Measurements from ENCODE around the gene ISG20.
A peak's percentile ranks its signal among the peaks of the same experiment; 100 is the strongest.
"Not testable (repeated sequence)": the region's sequence is repeated elsewhere in the genome, so short reads cannot be mapped to it uniquely, and the experiment has no call there.

Gene ISG20

DNA sequence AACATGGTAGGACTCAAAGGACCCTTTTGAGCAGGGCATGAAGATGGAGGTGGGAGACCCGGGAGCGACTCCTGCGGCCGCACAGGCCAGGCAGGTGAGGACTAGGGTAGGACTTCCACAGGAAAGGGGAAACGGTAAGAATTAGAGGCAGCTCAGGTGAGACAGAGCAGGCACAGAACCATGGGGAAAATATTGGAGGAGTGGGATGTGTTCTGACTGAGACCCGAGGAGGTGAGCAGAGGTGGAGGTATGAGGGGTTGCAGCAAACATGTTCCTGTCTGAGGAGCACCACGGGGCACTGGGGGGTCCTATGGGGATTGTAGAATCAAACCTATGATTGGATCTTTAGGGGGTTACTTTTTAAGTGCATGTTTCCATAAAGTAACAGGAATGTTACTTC, 1.4 kb upstream of the ISG20 start:
- no peak for DNase-seq (ENCODE audit: low read depth)

DNA sequence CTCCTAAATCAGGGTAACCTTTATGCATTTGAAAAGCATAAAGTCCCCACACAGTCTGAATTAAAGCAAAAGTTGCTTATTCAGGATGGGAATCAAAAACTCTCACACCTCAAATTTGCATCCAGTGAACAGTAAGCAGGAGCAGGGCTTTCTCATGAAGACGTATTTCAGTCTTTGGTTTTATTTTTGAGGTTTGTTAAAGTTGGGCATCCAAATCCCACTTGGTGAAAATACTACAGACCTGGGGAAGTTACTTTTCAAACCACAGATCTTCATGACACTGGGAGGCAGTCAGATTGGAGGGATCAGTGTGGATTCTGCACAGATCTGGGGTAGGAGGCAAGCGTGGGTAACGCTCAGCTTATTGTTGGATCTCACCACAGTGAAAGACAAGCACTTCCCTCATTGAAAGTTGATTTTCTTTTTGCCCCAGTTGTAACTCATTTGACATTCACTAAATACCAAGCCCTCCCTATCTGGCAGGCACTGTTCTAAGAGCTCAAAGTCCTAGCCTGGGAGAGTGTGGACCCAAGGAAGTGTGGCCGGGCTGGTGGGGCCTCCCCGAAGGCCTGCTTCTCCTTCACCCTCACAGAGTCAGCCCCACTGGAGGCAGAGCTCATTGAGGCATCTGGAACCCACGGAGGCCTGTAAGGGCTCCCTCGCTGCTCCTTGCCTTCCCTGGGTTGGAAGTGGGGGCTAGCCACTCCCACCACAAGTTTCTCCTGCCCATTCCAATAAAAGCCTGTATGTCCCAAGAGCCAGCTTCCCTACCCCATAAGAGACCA, 783 bp upstream of the ISG20 start:
- no peak for DNase-seq (ENCODE audit: low read depth)

DNA sequence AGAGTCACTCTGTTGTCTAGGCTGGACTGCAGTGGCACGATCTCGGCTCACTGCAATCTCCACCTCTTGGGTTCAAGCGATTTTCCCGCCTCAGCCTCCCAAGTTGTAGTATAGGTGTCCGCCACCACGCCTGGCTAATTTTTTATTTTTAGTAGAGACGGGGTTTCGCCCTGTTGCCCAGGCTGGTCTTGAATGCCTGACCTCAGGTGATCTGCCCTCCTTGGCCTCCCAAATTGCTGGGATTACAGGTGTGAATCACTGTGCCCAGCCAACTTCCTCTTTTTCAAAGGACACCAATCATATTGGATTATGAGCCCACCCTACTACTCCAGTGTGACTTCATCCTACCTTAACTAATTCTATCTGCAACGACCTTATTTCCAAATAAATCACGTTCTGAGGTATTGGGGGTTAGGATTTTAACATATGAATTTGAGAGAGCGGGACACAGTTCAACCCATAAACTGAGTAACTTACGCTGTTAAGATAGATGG, 3.2 kb downstream of the ISG20 start:
- DNase-seq (ENCODE audit: low read depth) = no peak

DNA sequence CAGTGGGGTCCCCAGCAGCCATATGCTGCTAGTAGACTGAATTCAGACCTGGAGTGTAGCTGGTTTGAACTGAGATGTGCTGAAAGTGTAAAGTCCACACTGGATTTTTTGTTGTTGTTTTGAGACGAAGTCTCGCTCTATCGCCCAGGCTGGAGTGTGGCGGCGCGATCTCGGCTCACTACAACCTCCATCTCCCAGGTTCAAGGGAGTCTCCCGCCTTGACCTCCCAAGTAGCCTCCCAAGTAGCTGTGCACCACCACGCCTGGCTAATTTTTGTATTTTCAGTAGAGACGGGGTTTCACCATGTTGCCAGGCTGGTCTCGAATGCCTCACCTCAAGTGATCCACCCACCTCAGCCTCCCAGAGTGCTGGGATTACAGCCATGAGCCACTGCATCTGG, 3.7 kb downstream of the ISG20 start:
- not testable (repeated sequence) for DNase-seq (ENCODE audit: low read depth)

DNA sequence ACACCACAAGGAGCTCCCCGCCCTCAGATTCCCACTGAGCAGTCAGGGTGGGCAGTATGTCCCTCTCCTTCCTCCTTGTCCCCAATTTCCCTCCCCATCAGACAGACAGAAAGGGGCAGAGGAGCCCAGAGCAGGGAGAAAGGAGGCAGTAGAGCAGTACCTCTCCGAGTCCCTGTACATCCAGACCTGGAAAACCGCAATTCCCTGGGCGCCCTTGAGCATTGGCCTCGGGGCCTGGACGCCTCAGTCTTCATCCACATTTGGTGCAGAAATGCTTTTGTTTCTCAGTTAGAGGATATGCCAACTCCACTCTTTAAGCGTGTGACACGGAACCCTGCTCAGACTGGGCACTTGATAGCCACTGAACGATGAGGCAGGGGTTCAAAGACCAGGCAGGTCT, 5.9 kb downstream of the ISG20 start:
- no peak for DNase-seq (ENCODE audit: low read depth)

DNA sequence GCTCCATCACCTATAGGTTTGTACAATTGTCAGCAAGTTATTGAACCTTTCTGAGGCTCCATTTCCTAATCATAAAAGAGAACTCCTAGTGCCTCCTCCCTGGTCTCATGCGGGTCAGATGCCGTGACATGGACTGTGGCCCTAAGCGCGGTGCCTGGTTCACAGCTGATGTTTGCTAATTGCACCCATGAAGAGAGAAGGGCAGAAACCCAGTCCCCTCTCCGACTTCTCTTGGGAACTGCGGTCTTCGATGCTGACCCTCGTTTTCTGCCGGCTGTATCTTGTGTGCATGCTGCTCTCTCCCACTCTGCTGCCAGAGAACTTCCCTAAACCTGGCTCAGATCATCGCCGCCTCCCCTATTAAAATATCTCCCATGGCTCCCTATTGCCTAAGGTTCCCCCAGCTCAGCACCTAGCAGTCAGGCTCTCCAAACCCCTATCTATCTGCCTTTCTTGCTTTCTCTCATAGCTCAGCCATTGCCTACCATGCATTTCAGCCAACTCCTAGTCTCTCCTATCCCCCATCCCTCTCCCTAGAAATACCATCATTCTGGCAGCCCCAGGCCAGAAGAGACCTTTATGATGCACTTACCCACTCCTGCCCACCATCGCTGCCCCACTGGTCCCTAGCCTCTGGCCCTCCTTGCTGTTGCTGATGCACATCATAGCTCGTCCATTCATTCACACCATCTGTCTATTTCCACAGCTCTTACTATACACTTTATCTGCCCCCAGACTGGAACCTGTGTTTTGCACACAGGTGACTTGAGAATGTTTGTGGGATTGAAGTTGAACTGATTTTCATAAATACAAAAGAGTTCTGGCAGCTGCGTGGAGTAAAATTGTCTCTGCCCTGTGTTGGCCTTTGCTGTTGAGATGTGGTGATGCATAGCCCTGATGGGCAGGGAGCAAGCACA, 6.6 kb downstream of the ISG20 start:
- DNase-seq (ENCODE audit: low read depth) = no peak

DNA sequence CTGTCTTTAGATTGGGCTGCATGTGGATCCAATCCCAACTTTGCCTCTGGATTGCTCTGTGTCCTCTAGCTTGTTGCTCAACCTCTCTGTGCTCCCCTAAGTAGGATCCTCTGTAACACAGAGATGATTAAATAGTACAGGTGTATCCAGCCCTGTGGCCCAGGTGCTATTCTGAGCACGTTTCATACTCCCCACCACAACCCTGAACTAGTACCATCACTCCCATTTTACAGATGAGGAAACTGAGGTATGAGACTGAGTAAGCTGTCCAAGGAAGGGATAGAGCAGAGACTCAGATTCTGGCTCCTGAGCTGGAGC, 7.2 kb downstream of the ISG20 start:
- DNase-seq (ENCODE audit: low read depth) = no peak

DNA sequence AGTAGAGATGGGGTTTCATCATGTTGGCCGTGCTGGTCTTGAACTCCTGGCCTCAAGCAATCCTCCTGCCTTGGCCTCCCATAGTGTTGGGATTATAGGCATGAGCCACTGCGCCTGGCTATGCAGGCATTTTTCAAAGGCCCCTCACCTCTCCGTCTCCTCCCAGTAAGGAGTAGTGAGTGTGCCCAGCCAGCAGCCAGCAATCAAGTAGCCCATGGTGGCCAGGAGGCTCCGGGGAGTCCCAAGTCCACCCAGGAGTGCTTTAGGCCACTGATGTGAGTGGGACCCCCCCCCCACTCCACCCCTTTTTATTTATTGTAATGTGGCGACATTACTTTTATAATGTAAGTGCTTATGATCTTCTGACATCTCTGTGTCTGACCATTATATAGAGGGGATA, 8.1 kb downstream of the ISG20 start:
- no peak for DNase-seq (ENCODE audit: low read depth)

DNA sequence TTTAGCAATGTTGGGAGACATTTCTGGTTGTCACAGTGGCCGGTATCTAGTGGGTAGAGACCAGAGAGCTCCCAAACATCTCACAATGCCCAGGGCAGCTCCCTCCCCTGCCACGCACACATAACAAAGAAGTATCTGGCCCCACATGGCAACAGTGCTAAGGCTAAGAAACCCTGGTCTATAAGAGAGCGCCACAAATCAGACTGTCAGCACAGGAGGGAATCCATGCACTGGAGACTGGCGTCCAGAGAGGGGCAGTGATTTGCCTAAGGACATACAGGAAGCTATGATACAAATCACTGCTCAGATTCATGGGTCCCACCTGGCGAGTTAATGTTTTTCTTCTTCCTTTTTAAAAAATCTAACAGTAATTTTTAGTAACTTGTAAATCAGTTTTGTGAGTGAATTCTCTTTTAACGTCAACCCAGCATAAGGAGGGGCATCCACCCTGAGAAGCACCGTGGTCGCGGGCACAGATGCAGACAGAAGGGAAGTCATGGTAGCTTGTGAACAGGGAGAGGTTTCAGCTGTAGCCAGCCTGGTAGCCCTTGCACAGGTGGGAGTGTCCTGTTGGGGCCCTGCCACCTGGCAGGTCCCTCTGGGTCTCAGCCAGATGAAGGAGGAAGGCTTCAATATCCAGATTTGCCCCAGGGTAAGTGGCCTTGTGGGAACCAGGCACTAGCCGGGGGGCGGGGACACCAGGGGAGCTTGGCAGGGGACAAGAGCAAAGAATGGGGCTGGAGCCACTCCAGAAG, 8.7 kb downstream of the ISG20 start:
- no peak for DNase-seq (ENCODE audit: low read depth)

DNA sequence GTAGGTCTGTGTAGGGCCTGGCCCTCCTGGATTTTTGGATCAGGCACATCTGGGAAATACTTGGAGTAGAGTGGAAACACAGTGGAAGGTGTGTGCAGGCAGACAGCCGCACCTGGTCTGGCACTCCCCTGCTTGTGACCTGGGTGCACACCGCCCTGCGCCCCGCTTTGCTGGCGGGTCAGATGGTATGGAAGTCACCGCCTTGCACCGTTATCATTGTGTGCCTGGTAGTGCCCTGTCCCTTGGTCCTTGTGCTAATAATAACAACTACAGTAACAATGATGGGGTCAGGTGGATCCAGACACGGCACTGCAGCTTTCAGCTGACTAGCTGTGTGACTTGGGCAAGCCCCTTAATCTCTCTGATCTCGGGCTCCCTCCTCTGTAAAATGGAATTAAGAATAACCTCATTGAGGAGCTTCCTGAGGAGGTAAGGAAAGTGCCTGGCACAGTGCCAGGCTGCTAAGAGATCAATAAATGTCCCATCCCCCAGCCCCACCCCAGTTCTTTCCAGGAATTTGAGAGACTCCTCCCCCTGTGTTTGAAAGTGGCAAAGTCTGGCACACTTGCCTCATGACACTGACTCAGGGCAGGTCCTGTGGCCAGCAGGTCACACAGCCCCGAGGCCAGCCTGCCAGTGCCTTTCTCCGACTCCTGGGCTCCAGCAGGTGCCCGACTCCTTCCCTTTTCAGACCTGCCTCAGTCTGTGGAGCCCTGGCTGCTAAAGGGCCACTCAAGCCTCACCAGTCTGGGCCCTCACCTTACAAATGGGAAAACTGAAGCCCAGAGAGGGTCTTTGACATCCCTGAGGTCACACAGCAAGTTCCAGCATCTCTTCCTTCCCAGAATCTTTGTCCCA, 9.8 kb downstream of the ISG20 start:
- DNase-seq (ENCODE audit: low read depth) = no peak

DNA sequence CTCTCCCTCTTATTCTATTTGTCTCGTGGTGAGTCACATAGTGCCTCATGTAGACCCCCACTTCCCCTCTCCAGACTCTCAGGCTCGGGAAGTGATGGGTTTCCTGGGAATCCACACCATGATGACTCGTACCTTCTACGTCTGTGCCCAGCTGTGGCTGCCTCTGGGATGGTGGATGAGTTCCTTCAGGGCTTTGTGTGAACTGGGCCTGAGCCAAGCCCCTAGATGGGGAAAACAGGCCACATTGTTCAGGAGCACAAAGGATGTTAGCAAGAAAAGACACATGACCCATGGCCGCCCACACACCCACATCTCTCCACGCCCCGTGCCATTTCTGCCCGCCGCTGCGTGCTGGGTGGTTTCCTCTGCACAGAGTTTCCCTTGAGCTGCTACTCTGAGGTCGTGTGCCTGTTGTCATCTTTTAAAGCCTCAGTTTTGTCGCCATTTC, 10.5 kb downstream of the ISG20 start:
- DNase-seq (ENCODE audit: low read depth) = peak; percentile 70

DNA sequence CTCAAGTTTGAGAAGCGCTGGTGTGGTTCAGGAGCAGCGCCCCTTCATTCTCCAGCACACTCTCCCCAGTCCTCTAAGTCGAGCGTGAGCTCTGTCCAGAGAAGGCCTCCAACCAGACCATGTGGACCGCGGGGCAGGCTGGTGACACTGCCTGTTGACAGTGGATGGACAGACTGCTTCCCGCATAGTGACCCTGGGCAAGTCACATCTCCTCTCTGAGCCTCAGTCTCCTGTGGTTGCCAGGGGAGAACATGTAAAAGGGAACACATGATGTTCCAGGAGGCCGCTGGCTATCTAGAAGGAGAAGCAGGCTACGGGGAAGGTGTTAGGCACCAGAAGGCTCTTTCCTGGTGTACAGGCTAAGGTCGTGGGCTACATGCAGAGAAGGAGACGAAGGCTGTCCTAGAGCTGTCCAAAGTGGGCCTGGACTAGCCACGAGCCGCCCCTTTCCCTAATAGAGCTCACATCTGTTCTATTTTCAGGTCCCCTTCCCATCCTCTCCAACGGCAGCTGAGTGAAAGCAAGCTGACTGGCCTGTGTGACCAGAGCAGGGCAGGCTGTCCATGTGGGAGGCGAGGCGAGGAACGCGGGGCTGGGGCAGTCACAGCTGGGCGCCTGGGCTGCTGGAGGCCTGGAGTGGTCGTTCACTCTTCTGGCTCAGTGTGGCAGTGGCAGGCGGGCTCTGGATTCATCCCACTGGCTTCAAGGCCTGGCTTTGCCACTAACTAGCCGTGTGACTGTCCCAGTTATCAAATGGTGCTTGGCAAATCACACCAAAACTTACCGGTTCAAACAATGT, 11.1 kb downstream of the ISG20 start:
- DNase-seq (ENCODE audit: low read depth) = no peak

DNA sequence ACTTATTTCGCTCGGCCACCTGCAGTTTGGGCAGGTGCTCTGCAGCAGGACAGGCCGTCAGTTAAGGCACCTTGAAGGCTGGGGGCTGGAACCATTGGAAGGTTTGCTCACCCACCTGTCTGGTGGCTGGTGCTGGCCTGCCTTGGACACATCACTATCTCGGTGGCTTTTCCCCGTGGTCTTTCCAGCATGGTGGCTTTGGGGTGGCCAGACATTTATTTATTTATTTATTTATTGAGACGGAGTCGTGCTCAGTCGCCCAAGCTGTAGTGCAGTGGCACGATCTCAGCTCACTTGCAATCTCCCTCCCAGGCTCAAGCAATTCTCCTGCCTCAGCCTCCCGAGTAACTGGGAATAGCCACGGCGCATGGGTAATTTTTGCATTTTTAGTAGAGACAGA, 11.7 kb downstream of the ISG20 start:
- no peak for DNase-seq (ENCODE audit: low read depth)

DNA sequence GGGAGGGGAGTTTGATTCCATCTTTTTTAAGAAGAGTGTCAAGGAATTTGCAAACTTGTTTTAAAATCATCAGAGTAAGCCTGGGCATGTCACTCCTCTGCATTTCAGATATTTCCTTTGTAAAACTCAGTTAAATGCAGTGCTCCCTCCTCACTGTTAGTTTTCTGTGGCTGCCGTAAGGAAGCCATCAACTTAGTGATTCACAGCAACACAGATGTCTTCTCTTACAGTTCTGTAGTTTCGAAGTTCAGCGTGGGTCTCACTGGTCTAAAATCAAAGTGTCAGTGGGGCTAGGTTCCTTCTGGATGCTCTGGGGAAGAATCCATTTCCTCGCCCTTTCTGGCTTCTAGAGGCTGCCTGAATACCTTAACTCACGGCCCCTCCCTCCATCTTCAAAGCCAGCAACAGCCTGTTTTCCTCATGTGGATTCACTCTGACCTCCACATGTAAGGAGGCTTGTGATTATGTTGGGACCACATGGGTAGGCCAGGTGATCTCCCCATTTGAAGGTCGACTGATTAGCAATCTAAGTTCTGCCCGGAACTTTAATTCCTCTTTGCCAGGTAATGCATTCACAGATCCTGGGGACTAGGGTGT, 12.4 kb downstream of the ISG20 start:
- no peak for DNase-seq (ENCODE audit: low read depth)

DNA sequence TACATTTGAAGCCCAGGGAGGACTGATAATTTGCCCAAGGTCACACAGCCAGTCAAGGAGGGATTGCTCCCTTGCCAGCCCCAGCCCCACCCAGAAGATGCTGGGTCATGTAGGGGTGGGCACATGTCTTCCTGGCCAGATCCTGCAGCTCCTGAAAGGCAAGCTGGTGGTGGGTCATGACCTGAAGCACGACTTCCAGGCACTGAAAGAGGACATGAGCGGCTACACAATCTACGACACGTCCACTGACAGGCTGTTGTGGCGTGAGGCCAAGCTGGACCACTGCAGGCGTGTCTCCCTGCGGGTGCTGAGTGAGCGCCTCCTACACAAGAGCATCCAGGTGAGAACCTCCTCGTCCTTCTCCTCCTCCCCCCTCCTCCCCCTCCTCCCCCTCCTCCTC, 13.2 kb downstream of the ISG20 start:
- DNase-seq (ENCODE audit: low read depth) = no peak

DNA sequence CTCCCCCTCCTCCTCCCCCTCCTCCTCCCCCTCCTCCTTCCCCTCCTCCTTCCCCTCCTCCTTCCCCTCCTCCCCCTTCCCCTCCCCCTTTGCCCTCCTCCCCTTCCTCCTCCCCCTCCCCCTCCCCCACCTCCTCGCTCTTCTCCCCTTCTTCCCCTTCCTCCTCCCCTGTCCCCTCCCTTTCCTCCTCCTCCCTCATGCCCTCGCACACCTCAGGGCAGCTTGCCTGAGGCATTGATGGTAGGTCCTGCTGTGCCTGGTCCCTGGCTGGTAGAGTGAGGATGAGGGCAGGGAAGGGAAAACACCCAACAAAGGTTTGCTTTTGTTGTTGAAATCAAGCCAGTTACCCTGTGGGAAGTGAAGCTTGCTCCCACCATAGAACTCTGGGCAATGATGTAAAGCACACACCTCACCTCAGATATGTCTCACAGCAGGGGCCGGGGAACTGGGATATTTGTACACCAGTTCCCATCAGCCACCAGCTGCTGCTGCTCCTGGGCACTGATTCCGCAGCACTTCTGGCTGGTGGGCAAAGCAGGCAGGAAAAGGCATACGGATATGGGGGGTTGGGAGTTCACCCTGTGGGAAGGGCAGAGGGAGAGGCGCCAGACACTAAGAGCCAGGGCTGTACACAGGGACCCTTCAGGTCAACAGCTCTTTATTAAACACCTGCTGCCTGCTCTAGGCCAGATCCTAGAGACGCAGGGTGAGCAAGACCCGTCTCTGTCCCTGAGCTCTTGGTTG, 13.8 kb downstream of the ISG20 start:
- DNase-seq (ENCODE audit: low read depth) = no peak

DNA sequence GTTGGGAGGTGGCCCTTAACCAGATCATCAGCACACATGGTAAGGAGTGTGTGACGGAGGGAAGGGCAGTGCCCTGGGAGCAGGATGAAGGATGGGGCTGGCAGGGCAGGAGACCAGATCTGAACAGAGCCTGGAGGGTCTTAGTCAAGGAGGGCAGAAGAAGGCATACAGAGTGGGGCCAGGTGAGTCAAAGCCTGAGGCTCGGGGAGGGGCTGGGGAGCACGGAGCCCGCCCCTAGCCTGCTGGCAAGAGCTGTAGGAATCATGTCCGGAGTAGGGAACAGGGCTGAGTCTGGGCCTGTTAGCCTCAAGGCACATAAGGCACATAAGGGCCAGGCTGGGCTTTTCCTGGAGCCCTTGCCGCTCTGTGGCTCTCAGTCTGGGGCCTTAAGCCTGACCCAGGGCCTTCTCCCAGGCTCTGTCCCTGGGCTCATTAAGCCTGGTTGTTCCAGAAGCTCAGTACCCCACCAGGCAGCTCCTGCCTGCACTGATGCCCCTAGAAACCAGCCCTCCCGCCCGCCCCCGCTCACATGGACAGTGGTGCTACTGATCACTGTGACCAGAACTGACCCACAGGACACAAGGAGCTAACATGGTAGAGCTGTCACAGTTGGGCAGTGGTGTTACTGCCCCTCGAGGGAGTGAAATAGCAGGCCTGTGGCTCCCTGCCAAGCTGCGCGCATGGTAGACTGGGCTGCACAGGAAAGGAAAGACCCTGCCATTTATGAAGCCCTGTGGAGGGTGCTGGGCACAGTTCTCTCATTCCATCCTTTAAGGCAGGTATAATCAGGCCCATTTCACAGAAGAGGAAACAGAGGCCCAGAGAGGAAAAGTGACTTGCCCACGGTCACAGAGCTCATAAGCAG, 14.6 kb downstream of the ISG20 start:
- DNase-seq (ENCODE audit: low read depth) = no peak

DNA sequence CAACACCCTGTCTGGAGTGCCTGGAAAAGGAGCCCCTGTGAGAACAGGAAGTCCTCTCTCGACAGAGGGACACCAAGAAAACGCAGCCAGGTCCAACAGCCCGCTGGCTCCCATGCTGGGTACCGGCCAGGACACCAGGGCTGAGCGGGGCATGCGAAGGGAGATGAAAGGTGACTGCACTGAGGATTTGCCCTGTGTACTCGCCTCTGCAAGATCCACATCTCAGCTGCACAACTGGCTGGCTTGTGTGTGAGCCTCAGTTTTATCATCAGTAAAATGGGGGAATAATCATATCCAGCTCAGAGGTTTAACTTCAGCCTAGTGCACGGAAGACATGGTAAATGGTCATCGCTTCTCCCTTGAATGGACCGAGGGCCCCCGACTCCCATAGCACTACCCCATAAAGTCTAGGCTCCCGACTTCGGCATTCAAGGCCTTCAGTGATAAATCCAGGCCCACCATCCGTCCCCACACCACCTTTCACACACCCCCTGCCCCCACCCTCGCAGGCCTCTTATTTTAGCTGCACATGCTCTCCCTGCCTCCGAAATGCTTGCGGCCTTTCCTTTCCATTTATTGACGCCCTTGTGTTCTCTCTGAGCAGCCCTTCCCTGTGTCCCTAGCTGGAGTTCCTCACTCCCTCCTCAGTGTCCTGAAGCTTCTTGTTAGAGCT, 15.8 kb downstream of the ISG20 start:
- no peak for DNase-seq (ENCODE audit: low read depth)
